Kidney glomerular epithelial cell (primary cell): ENCODE measurements around the gene DIS3L2.

ENCODE experiments used
- DNase-seq: peaks from one replicate; lab custom pipeline; 2025; lab: John Stamatoyannopoulos, UW

DIS3L2 gene

DNA sequence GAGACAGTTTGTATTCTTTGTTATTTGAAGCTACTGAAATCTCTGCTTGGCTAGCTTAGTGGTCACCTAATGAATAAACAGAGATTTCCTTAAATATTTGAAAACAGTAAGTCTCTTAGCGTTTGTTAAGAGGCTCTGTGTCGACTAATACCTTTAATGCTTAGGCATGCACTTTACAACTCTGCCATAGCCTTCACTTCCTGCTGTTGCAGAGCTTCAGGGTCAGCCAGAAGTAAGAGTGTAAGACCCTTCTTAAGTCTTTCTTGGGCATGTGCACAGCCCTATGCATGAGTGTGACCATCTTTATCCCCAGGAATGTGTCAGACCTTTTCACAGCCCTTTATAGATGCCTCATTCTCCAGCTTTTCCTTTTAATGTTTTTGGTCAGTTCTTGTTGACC, 221.8 kb downstream of the DIS3L2 start:
- DNase-seq: no peak

DNA sequence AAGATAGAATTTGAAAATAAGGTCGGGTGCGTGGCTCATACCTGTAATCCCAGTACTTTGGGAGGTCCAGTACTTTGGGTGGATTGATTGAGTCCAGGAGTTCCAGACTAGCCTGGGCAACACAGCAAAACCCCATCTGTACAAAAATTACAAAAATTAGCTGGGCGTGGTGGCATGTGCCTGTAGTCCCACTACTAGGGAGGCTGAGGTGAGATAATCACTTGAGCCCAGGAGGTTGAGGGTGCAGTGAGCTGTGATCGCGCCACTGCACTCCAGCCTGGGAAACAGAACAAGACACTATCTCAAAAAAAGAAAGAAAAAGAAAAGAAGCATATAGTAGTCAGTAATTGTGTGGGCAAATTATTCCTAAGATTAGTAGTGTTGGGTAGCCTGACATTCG, 222.8 kb downstream of the DIS3L2 start:
- no peak for DNase-seq

DNA sequence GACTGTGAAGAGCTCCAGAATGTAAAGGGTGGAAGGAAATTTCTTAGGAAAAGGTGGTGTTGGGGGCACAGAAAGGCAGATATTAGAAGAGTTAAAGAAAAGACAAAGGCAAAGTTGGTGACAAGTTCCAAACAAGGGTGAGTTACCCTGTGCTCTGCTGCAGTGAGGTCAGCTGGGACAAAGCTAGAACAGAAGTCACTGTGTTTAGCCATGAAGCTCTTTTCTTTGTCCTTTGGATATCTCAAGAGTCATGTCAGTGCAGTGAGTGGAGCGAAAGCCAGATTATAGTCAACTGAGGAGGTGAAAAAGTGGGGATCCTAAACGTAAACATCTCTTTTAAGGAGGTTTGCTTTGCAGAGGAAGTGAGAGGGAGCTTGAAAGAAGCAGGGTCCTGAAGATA, 229.3 kb downstream of the DIS3L2 start:
- no peak for DNase-seq

DNA sequence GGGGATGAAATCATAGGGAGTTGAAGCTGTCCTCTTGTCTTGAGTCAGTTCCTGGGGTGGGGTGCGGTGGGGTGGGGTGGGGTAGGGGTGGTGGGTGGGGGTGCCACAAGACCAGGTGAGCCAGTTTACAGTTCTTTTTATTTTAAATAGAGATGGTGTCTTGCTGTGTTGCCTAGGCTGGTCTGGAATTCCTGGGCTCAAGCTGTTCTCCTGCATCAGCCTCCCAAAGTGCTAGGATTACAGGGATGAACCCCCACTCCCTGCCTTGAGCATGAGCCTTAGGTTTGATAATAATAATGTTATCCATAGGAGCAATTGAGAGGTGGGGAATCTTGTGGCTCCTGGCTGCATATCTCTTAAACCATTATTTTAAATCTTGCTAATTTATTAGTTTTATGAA, 234.0 kb downstream of the DIS3L2 start:
- no peak for DNase-seq

DNA sequence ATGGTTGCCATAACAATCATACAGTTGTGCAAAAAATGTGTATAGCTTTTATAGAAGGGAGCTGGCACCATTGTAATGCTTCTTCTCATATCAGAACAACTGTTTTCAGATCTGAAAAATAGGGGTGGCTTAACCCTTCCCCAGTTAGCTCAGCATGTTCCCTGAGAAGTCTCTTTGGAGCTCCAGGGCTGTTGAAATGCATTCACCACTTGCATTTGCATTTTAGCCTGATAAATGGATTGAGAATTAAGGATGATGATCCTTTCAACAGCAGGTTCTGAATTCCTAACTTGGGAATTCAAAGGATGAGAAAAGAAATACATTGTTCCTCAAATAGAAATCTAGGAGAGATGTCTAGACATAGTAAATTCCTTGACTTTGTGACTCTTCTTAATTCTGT, 235.3 kb downstream of the DIS3L2 start:
- DNase-seq: no peak

DNA sequence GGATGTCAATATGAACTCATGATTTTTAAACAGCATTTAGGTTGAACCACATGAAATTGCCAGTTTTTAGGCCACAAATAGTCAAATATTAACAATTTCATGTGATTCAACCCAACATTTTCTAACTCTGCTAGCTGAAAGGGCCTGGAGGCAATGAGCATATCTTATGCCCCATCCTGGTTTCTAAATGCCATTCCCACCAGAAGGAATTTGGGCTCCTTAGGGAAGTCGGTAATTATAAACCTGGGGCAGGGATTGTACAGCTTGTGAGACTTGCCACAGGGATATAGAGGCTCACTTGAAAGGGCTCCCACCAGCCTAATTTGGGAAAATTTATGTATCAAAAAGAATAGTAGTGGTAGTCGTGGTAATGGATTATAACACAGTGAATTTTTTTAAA, 238.7 kb downstream of the DIS3L2 start:
- no peak for DNase-seq

DNA sequence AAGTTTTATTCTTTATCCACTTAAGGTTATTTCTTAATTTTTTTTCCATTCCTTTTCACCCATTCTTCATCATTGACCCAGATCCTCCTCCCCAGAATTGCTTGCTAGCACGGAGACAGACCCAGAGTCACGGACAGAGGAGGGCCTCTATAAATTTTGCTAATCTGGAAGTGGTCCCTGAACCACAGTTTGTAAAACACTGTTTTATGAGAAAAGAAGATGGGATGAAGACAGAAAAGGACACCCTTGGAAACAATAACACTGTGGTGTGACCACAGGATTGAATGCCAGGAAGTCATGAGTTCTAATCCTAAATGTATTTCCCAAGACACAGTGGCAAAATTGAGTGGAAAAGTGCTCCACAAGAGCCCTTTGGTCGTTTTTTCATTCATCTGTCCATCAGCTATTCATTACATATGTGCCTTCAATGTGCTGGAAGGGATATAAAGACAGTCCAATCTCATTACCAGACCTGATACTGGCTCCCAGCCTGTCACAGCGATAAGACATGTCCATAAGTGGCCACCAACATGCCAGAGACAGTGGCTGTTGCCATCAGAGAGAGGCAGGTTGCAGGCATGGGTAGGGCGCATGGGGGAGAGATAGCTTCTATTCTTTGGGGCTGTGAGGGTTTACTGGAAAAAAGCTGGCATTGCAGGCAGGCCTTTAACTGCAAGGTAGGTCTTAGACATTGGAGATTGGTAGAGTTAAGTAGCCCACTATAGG, 241.8 kb downstream of the DIS3L2 start:
- DNase-seq: no peak

DNA sequence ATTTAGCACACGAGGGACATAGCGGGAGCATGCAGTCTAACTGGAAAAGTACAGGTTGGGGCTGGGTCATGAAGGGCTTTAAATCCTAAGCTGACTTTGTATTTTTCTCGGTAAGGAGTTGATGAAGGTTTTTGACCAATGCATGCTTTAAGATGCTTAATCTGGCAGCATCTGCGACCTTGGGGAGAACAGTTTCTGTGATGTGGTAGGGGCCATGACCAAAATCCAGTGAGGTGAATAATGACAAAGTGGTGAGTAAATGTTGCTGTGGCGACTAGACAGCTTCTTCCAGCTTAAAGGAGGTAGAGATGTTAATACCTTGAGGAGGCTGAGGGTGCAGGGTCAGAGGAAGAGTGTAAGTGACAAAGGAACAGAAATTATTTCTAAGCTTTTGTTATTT, 242.4 kb downstream of the DIS3L2 start:
- DNase-seq: peak; percentile 17

DNA sequence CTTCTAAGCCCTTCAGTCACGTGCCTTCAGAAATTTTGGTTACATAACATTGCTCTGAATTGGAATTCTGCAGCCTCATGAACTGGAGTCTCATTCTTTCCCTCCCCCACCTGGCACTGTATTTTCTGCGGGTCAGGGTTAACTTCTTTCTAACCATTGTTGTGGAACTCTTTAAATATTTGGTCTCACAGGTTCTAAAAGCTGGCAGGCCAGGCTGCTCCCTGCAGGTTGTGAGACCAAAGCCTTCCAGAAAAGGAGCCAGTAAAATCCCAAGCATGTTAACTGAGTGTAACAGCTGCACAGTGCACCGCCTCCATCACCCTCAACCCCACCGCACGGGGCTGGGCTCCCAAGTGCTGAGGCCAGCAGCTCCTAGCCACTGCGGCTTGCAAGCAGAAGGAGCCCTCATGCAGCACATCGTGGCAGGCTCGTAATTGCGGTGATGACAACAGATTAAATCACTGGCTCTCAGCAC, 243.0 kb downstream of the DIS3L2 start:
- peak; percentile 63 for DNase-seq

DNA sequence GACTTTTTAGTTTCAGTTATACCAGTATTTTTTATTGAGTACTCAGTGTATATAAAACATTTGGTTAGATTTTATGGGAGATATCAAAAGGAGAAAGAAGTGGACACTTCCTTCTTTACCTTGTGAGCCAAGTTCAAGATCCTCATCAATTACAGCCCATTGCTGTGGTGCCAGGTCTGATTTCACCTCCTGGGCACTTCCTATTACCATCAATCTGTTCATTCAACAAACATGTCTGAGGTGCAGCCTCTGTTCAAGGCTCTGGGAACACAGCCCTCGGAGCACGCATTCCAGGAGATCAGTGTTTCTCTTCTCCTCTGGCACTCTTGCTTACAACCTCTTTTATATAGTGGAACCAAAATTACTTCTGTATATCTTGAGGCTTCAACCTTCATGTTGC, 245.7 kb downstream of the DIS3L2 start:
- no peak for DNase-seq

DNA sequence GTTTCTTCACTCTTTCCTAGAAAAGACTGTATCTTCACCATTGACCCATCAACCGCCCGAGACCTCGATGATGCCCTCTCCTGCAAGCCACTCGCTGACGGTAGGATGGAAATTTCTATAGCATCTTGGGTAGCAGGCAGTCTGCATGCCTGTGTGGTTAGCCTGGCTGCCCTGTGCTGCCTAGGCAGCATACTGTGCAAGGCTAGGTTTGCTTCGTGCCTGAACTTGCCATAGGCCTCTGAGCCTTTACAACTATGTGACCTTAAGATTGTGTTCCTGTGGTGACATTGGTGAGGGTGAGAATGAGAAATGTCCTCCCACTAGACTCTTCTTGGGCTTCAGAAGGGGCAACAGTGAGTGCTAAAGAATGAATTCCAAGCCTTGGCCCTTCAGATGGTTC, 248.8 kb downstream of the DIS3L2 start:
- no peak for DNase-seq

DNA sequence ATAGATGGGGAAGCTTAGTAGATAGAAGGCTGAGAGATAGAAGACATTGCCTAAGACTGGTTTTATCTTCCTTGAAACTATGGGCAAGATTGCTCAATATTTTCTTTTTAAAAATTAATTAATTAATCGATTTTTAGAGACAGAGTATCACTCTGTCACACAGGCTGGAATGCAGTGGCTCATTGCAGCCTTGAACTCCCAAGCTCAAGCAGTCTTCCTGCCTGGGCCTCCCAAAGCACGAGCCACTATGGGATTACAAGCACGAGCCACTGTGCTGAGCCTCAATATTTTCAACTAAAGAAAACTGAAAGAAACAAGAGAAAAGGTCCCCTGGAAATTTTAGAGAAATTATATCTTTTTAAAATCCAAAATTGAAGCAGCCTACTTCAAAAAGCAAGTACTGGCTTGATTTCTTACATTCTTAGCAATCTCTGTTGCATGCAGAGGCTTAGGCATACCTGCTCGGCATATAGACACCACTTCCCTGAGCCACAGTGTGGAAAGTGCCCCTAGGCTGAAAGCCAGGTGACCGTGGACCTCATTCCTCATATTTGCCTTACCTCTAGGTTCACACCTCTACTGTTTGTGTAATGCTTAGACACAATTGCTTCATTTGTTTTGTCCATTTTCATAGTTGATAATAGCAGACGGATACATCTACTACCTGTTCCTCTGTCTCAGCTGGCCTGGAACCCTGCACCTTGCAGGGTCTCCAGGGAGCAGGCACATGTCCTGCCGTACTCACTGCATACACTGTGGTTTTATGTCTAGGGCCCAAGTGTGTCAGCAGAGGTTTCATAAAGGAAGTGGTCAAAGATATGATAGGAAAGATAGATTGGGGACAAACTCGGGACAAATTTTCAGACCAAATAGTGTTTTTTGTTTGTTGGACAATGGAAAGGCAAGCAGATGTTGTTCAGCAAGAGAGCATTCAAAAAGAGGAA, 250.5 kb downstream of the DIS3L2 start:
- no peak for DNase-seq

DNA sequence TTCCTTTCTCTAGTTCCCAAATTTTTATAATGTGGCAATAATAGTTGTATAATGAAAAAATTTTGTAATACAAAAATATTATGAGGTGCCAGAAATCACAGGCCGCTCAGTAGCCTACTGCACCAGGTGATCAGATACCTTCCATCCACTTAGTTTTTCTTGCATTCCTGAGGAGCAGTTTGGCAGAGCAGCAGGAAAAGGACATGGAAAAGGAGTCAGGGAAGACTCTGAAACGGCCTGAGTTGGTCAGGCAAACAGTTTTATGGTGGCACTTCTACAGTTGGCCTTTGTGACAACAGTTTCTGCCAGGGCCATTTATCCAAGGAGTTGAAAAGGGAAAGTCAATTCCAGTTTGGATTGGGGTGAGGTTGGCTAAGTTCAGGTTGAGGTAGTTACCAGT, 251.7 kb downstream of the DIS3L2 start:
- DNase-seq: no peak

DNA sequence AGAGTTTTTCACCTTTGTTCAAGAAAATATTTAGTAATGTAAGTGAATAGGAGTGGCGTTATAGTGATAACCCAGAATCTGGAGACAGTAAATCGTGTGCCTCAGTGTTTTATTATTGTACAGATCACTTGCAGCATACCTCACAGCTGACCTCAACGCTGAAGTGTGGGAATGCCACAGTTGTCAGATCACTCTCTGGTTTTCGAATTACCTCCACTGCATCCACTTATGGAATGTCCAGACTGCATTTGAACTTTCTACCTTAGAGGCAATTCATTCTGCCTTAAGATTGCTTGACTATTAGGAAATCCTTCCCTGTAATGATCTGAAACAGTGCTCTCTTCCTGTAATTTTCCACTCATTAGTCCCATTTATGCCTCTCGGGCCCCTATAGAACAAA, 252.5 kb downstream of the DIS3L2 start:
- DNase-seq: peak; percentile 17

DNA sequence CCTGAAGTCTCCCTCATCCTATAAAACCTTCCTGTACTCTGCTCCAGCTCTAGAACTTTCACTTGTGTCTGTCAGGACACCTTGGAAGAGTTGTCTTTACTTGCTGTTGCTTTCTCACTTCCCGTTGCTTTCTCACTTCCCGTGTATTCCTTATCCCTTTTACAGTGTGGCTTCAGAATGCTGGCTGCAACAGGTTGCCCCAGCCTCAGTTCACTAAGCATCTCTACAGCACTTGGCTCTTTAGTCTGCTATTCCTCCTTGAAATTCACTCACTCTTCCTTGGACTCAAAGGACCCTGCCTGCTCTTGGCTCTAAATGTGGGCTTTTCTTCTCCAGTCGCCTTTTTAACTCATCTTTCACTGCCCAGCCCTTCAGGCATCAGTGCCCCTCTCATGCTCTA, 254.5 kb downstream of the DIS3L2 start:
- DNase-seq: no peak

DNA sequence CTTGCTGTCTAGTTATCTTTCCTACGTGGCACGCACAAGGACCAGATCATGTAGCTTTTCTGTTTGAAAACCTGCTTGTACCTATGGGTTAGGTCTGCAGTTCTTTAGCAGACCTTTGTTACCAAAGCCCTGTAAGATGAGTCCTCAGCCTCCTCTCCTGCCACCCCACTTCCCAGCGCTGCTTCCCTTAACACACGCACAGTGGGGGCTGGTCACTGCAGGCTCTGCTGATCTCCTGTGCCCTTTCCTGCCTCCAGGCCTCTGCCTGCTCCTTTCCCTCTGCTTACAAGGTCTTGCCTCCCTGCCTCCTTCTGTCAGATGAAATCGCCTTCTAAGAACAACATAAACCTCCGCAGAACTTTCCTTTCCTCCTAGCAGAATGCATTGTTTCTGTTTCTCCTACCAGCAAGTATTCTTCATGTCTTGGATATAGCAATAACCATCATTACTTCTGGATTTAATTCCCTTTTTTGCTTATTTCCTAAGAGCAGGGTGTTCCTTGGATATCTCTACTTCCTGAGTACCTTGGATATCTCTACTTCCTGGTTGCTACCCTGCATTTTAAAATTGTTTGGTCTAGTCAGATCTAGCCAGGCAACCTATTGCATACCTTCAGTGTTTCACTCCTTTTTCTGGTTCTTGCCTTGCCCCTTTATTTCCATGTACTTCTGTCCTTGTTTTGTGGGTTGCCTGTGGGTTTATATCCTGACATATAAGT, 257.4 kb downstream of the DIS3L2 start:
- DNase-seq: no peak

DNA sequence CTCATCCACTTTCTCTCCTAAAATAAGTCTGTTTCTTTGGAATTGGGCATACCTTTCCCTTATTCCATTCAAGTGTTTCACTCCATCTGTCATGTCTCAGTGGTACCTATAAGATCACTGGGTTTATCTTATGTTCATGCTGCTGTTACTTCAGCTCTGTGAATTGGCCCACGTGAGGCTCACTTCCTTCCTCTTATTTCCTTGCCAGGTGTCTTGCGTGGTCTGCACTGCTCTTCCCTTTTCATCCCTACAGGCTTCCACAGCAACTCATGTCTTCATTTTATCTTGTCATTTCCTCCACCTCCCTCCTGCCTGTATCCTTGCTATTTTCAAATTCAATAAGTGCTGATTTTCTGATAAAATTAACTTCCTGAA, 258.0 kb downstream of the DIS3L2 start:
- no peak for DNase-seq

DNA sequence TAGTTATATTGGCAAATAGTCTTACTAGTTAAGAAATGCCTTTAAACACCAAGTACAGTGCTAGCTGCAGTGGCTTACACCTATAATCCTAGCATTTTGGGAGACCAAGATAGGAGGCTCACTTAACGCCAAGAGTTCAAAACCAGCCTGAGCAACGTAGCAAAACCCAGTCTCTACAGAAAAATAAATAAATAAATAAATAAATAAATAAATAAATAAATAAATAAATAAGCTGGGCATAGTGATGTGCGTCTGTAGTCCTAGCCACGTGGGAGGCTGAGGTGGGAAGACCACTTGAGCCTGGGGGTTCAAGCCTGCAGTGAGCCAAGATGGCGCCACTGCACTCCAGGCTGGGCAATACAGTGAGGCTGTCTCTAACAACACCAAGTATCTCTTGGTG, 258.4 kb downstream of the DIS3L2 start:
- no peak for DNase-seq

DNA sequence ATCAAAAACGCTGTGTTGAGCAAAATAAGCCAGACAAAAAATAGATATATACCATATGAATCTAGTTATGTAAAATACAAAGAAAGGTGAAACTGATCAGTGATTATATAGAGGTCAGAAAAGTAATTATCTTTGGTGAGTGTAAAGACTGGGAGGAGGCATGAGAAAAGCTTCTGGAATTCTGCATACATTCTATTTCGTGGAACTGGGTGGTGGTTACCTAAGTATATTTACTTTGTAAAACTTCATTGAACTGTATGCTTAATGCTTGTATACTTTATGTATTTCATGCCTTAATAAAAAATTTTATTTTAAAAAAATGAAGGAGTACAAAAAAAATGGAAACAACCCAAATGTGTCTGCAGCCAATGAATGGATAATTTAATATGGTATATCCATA, 263.9 kb downstream of the DIS3L2 start:
- DNase-seq: no peak

DNA sequence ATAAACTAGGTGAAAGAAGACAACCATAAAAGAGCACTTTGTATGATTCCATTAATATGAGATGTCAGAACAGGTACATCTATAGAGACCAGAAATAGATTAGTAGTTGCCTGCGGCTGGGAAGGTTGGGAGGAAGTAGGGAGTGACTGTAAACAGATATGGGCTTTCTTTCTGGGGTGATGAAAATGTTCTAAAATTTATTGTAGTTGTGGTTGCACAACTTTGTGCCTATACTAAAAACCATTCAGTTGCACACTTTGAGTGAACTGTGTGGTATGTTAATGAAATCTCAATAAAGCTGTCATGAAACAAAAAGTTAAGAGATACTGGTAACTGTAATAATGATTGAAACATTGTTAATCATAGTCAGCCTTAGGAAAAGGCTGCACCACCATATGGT, 264.4 kb downstream of the DIS3L2 start:
- no peak for DNase-seq

DNA sequence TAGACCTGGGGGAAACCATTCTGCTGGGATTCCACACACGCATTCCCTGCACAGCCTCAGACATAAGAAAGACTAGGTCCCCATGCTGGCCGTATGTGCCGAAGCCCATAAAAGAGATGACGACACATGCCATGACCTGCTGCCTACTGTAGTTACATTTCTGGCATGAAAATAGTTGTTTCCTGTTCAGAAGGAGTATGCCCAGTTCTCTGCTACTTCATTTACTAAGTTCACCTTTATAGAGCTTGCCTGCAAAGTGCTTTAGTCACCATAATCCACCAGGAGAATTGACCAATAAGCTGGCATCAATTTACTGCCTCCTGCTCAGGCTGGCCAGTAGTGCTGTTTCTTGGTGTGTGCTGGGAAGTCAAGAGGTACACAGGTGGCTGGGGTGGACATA, 266.8 kb downstream of the DIS3L2 start:
- no peak for DNase-seq

DNA sequence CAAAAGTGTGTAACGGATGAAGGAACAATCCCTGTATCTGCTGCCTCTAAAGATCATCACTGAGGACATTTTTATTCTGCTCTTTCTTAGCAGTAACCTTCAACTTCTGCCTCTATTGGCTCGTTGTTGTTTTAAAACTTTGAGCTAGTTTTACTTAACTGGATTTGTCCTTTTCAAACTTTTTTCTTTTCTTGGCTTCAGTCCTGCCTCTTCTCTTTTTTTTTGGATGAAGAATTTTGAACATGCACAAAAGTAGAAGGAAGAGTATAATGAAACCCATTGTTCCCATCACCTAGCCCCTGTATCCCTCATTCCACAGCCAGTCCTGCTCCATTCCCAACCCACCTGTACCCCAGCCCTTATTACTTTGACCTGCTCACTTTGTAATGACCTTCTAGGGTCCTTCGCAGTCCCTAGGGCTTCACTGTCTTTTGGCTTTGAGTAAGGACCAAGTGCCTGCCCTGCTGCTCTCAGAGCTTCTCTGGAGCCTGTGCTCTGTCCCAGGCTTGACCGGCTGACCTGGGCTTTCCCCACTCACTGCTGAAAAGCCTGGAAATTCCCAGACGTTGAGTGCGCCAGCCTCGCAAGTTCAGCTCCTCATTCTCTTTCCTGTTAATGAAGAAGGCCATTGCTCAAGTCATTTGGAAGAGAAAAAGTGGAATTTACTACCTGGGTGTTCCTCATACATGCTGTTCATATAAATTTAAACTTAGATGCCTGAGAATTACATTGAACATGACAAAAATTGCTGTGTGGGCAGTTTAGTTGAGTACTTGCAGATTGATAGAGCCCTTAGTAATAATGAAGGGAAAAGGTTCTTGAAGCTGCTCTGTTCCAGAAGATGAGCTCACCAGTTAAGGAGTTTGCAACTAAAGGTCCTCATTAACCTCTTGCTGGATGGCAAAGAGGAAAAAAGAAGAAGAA, 267.7 kb downstream of the DIS3L2 start:
- peak; percentile 58 for DNase-seq
